Astrocyte (in vitro differentiated cells and primary cell): Measurements from ENCODE around the gene LFNG.

Experiments
- EZH2 ChIP-seq: IDR thresholded peaks from 2 replicates; pipeline ENCODE4 v1.6.1; 2012; ENCODE audit warnings: mild to moderate bottlenecking, low read length, inconsistent platforms; ENCODE audit not compliant: insufficient read depth
- TF ChIP-seq, protein P1 (sequence below): IDR thresholded peaks from 2 replicates; pipeline ENCODE4 v1.5.1; 2011; ENCODE audit warnings: low read depth, mild to moderate bottlenecking, inconsistent platforms, low read length, moderate library complexity; ENCODE audit not compliant: insufficient read depth

DNA sequence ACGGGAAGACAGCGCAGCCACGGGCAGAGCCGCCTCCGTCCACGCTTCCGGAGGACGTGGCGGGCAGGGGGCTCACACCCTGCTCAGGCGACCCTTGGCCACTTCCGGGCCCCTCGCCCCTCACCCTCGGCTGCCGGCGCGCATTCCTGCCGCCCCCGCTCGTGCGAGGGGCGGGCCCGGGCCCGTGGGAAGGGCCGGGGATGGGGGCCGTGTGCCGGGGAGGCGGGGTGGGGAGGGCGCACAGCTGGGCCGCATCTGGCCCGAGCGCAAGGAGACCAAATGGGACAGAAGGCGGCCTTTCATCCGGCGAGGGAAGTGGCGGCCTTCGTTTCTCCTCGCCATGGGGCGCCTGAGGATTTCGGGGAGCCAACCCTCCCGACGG is 846 bp upstream of the LFNG start:
- TF ChIP-seq, protein P1, sequence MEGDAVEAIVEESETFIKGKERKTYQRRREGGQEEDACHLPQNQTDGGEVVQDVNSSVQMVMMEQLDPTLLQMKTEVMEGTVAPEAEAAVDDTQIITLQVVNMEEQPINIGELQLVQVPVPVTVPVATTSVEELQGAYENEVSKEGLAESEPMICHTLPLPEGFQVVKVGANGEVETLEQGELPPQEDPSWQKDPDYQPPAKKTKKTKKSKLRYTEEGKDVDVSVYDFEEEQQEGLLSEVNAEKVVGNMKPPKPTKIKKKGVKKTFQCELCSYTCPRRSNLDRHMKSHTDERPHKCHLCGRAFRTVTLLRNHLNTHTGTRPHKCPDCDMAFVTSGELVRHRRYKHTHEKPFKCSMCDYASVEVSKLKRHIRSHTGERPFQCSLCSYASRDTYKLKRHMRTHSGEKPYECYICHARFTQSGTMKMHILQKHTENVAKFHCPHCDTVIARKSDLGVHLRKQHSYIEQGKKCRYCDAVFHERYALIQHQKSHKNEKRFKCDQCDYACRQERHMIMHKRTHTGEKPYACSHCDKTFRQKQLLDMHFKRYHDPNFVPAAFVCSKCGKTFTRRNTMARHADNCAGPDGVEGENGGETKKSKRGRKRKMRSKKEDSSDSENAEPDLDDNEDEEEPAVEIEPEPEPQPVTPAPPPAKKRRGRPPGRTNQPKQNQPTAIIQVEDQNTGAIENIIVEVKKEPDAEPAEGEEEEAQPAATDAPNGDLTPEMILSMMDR = no peak
- no peak for TF ChIP-seq EZH2
